ENCODE data around the gene E2F3.

Gene E2F3

DNA sequence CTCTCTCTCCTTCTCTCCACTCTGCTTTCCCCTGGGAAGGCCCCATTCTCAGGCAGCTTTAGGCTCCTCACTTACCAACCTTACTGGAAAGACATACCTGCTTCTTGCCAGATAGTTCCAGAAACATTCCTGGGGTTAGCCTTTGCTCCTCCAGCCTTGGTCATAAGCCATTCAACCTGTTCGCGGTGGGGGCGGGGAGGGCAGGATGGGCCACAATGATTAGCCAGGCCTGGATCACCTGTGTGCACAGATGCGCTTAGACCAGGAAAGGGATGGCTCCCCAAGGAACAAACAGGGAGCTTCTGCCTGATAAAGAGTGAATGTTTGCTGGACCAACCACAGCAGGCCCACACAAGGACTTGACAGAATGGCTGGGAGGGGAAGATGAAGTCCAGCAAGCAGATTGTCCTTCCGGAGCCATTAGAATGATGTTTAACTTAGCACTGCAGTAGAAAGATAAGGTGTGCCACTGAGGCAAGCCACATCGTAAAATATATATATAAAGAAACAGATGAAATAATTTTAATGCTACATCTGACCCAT lies 74.9 kb downstream of the E2F3 start:
- no peak for ATAC-seq (ENCODE audit: insufficient read depth, low read depth)
- H3K79me2 ChIP-seq (ENCODE audit: insufficient read depth, low read length), result peaks cover 93% of the 10 kb centered on the region
- H3K4me1 ChIP-seq (ENCODE audit: insufficient read depth, low read length), result no peaks in the 10 kb centered on the region
- H3K36me3 ChIP-seq (ENCODE audit: insufficient read depth, low read length), result peaks cover 45% of the 10 kb centered on the region
- H3K4me2 ChIP-seq (ENCODE audit: insufficient read depth, low read length), result no peak overlapping the region
- TF ChIP-seq, protein P1, sequence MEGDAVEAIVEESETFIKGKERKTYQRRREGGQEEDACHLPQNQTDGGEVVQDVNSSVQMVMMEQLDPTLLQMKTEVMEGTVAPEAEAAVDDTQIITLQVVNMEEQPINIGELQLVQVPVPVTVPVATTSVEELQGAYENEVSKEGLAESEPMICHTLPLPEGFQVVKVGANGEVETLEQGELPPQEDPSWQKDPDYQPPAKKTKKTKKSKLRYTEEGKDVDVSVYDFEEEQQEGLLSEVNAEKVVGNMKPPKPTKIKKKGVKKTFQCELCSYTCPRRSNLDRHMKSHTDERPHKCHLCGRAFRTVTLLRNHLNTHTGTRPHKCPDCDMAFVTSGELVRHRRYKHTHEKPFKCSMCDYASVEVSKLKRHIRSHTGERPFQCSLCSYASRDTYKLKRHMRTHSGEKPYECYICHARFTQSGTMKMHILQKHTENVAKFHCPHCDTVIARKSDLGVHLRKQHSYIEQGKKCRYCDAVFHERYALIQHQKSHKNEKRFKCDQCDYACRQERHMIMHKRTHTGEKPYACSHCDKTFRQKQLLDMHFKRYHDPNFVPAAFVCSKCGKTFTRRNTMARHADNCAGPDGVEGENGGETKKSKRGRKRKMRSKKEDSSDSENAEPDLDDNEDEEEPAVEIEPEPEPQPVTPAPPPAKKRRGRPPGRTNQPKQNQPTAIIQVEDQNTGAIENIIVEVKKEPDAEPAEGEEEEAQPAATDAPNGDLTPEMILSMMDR (IDR thresholded peaks at IDR 0.05; ENCODE audit: borderline replicate concordance, extremely low read depth, low read length, poor library complexity, severe bottlenecking), result no peak
- no peak for TF ChIP-seq EZH2 (IDR thresholded peaks at IDR 0.05; ENCODE audit: borderline replicate concordance, low read depth, low read length, severe bottlenecking)
- H3K9ac ChIP-seq (ENCODE audit: low read depth, low read length), result no peak overlapping the region
- H3K27me3 ChIP-seq (ENCODE audit: insufficient read depth, low read length, poor library complexity), result no peaks in the 10 kb centered on the region
- H3K4me3 ChIP-seq (ENCODE audit: low read depth in 1 of 2, low read length in 2 of 2), result no peak overlapping the region
- H3K9me3 ChIP-seq (ENCODE audit: insufficient read depth, low read length, severe bottlenecking), result no peaks in the 10 kb centered on the region
- peaks cover 69% of the 10 kb centered on the region for H4K20me1 ChIP-seq (ENCODE audit: insufficient read depth, low read length)
- no peak for DNase-seq
- H2AFZ ChIP-seq (ENCODE audit: low read depth, low read length), result no peak overlapping the region
- no peak overlapping the region for H3K27ac ChIP-seq (ENCODE audit: low read length)

DNA sequence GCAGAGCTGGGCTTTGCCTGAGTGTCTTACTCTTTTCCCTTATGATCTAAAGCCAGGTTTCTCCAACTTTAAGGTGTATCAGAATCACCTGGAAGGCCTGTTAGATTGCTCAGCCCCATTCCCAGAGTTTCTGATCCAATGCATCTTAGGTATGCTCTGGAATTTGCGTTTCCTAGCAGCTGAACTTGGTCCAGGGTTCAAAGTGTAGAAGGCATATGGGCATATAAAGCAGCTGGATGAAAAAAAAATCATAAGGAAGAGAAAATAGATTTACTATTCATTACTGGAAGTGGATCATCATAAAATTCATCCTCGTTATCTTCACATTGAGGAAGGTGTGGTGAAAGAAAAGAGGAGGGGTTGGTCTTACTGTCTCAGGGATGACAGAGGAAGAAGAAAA lies 75.8 kb downstream of the E2F3 start:
- Histone ChIP-seq H3K4me2 (ENCODE audit: insufficient read depth, low read length) (no peak overlapping the region), H3K27me3 (ENCODE audit: insufficient read depth, low read length, poor library complexity) (no peaks in the 10 kb centered on the region), H2AFZ (ENCODE audit: low read depth, low read length) (no peak overlapping the region), H3K79me2 (ENCODE audit: insufficient read depth, low read length) (peaks cover 87% of the 10 kb centered on the region), H3K4me1 (ENCODE audit: insufficient read depth, low read length) (no peaks in the 10 kb centered on the region), H3K36me3 (ENCODE audit: insufficient read depth, low read length) (peaks cover 49% of the 10 kb centered on the region), H3K4me3 (ENCODE audit: low read depth in 1 of 2, low read length in 2 of 2) (no peak overlapping the region), H3K27ac (ENCODE audit: low read length) (no peak overlapping the region), H4K20me1 (ENCODE audit: insufficient read depth, low read length) (peaks cover 64% of the 10 kb centered on the region), H3K9me3 (ENCODE audit: insufficient read depth, low read length, severe bottlenecking) (no peaks in the 10 kb centered on the region), H3K9ac (ENCODE audit: low read depth, low read length) (no peak overlapping the region)
- DNase-seq (no peak), ATAC-seq (ENCODE audit: insufficient read depth, low read depth) (no peak)
- TF ChIP-seq, protein P1 (IDR thresholded peaks at IDR 0.05; ENCODE audit: borderline replicate concordance, extremely low read depth, low read length, poor library complexity, severe bottlenecking), result no peak
- no peak for TF ChIP-seq EZH2 (IDR thresholded peaks at IDR 0.05; ENCODE audit: borderline replicate concordance, low read depth, low read length, severe bottlenecking)

DNA sequence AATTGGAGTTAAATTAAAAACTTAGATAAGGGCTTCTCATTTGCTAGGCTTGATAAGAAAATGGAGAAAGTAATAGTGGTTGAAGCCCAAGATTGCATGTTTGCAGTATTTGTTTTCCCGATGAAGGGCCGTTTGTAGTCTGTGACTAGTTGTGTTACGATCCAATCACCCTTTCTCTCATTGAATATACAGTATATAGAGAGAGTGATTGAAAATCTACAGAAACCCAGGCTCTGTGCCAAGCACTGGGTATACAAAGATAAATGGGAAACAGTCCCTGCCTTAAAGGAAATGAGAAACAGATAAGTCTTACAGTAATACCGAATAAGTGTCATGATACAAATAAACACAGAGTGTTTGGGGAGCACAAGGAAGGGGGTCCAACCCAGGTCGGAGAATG lies 77.4 kb downstream of the E2F3 start:
- peaks cover 81% of the 10 kb centered on the region for H3K79me2 ChIP-seq (ENCODE audit: insufficient read depth, low read length)

More for the DNA sequence above, 77.4 kb downstream of the E2F3 start:
- Histone ChIP-seq H4K20me1 (ENCODE audit: insufficient read depth, low read length) (peaks cover 55% of the 10 kb centered on the region), H3K9ac (ENCODE audit: low read depth, low read length) (no peak overlapping the region), H3K27me3 (ENCODE audit: insufficient read depth, low read length, poor library complexity) (no peaks in the 10 kb centered on the region), H3K4me1 (ENCODE audit: insufficient read depth, low read length) (no peaks in the 10 kb centered on the region), H3K4me2 (ENCODE audit: insufficient read depth, low read length) (no peak overlapping the region), H3K9me3 (ENCODE audit: insufficient read depth, low read length, severe bottlenecking) (no peaks in the 10 kb centered on the region), H2AFZ (ENCODE audit: low read depth, low read length) (no peak overlapping the region), H3K4me3 (ENCODE audit: low read depth in 1 of 2, low read length in 2 of 2) (no peak overlapping the region), H3K36me3 (ENCODE audit: insufficient read depth, low read length) (peaks cover 64% of the 10 kb centered on the region), H3K27ac (ENCODE audit: low read length) (no peak overlapping the region)
- ATAC-seq (ENCODE audit: insufficient read depth, low read depth) (no peak), DNase-seq (no peak)
- TF ChIP-seq EZH2 (IDR thresholded peaks at IDR 0.05; ENCODE audit: borderline replicate concordance, low read depth, low read length, severe bottlenecking), result no peak
- TF ChIP-seq, protein P1 (IDR thresholded peaks at IDR 0.05; ENCODE audit: borderline replicate concordance, extremely low read depth, low read length, poor library complexity, severe bottlenecking), result no peak

Data from DND-41 (cell line).